HG03196 (cell line): Measurements from ENCODE around the gene SEC22A.

Source experiments
- ATAC-seq: cut with Tn5 transposase; IDR thresholded peaks from one replicate; pipeline ENCODE4 v1.9.1; 2021; ENCODE audit not compliant: unreplicated experiment

SEC22A gene

GRCh38 chr3:123262226-123262625, 60.5 kb downstream of the SEC22A start:
- no peak for ATAC-seq

DNA sequence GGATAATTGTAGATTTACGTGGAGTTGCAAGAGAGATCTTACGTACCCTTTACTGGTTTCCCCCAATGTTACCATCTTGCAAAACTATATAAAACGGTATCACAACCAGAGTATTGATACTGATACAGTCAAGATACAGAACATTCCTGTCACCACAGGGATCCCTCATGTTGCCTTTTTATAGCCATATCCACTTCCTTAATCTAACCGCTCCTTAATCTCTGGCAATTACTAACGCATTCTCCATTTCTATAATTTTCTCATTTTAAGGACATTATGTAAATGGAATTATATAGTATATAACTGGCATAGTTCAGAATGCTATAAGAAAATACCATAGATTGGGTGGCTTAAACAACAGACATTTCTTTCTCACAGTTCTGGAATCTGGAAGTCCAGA, 61.1 kb downstream of the SEC22A start:
- no peak for ATAC-seq

DNA sequence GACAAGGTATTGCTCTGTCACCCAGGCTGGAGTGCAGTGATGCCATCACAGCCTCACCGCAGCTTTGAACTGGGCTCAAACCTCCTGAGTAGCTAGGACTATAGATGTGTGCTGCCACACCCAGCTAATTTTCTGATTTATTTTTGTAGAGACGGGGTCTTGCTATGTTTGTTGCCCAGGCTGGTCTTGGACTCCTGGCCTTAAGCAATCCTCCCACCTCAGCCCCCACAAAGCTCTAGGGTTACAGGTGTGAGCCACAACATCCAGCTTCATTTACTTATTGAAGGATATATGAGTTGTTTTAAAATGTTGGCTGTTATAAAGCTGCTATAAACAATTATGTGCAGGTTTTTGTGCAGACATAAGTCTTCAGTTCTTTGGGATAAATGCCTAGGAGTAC, 62.2 kb downstream of the SEC22A start:
- ATAC-seq = no peak

DNA sequence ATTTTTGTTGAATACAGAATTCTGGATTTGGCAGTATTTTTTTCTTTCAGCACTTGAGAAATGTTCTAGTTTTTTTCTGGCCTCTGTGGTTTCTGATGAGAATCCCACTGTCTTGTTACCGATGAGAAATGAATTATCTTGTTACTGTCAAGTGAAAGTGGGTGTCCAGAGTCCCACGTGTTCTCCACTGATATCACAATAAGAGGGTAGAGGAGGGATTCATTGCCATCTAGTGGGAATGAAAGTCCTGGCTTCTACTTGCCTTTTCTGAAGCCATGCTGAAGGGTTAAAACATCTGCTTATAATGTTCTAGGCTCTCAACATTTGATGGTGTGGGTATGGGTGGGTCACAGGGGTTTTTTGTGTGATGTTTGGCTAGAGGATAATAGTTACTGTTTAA, 66.1 kb downstream of the SEC22A start:
- no peak for ATAC-seq

DNA sequence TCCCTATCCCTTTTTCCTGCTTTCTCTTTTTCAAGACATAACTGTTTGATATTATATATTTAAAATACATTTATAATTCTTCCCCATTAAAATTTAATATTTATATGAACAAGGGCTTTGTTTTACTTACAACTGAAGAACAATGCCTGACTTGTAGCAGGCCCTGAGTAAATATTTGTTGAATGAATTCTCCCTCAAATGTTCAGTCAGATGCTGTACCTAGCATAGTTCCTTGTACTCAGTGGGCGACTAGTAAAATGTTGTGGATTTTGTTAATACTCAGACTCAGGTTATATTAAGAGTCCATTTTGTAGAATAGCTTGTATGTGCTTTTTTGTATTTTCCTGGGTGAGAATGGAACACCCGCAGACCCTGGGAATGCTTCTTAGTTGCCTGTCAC, 69.1 kb downstream of the SEC22A start:
- ATAC-seq = no peak

GRCh38 chr3:123271466-123272159, 69.9 kb downstream of the SEC22A start:
- no peak for ATAC-seq

DNA sequence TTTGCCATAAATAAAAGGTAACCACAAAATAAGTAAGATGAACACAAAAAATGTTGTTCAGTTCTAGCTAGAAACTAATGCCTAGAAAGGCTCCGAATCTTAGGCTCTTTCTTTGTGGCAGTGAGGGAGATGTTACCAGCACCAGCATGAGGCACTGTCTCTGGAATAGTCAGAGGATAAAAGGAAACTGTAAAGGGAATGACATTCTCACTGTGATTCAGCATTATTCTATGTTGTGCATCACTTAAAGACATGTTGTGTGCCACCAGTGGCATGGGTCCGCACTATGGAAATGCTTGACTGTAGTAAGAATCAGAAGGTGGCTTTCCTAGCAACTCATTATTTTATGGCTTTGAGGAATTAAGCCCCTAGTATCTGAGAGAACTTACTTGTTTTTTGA, 70.8 kb downstream of the SEC22A start:
- no peak for ATAC-seq

DNA sequence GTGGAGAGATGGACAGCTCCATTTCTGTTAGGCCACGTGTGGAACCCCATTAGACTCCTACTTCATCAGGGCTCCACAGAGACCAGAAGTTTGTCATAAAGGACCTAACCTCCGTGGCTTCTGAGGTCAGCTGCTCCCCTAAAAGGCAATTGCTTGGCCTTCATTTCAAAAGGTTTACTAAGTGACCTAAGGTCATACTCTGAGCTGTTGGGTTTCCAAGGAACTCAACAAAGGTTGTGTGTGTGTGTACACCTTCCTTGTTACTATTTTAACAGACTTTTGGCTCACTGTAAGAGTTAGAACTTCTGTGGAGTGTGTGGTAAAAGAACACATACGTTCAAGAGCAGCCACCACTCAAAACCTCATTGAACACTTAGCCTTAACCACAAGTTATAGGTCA, 73.9 kb downstream of the SEC22A start:
- no peak for ATAC-seq

- no peak for ATAC-seq
Observed at GRCh38 chr3:123276346-123277006, 74.7 kb downstream of the SEC22A start.

DNA sequence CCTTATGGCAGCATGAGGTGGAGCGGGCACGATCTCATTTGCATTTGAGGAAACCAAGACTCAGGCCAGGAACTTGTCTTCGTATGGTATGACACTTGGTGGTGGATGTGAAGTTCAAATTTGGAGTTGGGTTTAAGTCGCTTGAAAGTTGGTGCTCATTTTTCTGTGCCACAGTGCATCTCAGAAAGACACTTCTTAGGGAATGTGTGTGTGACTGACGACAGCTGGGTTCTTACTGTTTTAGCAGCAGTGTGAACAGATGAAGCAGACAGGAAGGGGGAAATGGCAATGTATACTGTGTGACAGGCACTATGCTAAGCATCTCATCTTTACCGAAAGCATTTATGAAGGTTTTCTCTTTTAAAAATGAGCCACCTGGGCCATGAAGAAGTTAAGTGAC, 75.4 kb downstream of the SEC22A start:
- ATAC-seq = no peak

DNA sequence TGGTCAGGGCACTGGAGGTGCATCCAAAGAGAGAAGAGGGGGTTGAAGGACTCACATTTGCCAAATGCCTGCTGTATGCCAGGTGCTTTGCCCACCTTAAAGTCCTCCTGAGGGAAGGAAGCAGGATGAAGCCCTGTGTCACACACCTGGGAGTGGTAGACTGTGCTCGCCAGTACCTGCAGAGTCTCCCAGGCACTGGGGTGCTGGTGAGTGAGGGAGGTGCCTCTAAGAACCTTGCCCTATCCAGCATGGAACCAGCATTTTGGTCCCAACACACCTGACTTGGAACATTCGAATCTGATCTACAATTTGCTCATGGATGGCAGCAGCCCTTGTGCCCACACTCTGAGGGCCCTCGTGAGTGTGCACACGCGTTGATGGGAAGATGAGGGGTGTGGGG, 76.7 kb downstream of the SEC22A start:
- ATAC-seq = no peak

DNA sequence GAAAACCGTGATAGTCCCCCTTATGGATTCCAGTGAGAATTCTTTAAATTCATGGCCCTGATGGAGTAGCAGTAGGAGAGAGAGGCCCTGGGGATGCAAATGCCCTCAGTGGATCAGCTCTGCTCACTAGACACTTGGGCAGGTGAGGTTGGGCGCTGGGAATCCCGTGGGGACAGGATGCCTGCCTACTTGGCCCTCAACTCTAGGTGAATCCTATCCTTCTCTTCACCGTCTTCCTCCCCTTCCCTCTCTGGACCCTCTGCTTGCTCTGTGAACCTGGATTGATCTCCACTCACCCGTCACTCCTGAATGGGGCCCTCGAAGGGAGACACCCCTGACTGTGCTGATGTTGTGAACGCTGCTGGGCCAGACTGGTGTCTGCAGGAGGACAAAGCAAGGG, 77.4 kb downstream of the SEC22A start:
- ATAC-seq = no peak

GRCh38 chr3:123281406-123281805, 79.7 kb downstream of the SEC22A start:
- ATAC-seq = no peak

DNA sequence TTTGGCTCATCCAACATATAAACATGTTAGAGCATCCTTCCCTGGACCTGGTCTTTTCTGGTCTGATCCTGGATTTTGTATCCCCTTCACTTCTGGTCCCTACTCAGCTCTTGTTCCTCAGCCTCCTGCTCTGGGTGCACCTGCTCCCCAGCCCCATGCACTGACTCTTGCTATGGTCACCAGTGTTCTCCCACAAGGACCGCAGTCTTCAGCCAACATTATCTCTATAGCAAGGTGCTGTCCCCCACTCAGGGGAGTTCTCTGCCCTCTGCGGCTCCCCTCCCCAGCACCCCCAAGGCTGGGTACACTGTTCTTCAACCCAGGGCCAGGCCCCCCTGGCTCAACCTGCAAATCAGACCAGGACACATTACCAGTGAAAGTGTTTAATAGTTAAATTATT, 80.2 kb downstream of the SEC22A start:
- no peak for ATAC-seq

DNA sequence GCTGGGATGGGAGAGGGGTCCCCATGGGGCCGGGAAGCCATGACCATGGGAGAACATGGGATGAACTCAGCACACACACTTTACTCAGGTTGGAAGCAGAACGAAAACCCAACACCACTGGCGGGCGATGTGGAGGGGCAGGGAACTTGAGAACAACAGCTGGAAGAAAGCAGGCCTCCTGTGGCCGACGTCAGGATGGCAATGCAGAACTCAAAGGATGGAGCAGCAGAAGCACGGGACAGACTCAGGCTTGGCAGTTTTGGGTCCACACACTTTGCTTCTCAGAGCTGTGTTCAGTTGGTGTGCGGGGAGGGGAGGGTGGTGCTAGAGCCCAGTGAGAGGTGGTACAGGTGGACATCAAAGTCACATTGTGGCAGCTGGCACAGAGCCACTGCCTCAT, 80.7 kb downstream of the SEC22A start:
- ATAC-seq = no peak

GRCh38 chr3:123283074-123283473, 81.3 kb downstream of the SEC22A start:
- no peak for ATAC-seq

- ATAC-seq = no peak
Observed at GRCh38 chr3:123283657-123284398, 82.1 kb downstream of the SEC22A start.

GRCh38 chr3:123284399-123285010, 82.8 kb downstream of the SEC22A start:
- no peak for ATAC-seq

- ATAC-seq = no peak
Observed at GRCh38 chr3:123285066-123285465, 83.3 kb downstream of the SEC22A start.

DNA sequence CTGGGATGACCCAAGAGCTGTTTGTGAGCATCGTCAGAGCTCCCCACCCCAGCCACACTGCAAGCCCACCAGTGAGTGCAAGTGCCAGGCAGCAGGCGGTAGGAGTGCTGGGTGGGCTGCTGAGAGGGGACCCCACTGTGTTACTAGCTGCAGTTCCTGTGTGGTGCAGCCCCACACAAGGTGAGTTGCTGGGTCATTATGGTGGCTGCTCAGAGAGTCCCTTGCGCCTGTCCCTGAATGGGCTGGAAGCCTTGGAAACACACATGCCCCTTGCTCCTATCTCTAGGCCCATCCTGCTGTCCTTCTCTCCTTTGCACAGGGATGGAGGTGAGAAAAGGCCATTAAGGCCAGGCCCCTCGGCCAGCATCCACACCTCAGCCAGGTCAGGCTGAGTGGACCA, 83.7 kb downstream of the SEC22A start:
- ATAC-seq = no peak

- ATAC-seq = no peak
Observed at GRCh38 chr3:123285931-123286307, 84.2 kb downstream of the SEC22A start.
